Stimulated activated CD8-positive, alpha-beta memory T cell treated with anti-CD3 and anti-CD28 coated beads, Interleukin-12 subunit alpha, Interleukin-12 subunit beta, amount 100 ng/mL, for 4 hours (primary cell): ENCODE data around the gene SLC35G3.
A peak's percentile ranks its signal among the peaks of the same experiment; 100 is the strongest.
"Not testable (repeated sequence)": the region's sequence is repeated elsewhere in the genome, so short reads cannot be mapped to it uniquely, and the experiment has no call there.

ENCODE experiments used
- DNase-seq: peaks from one replicate; pipeline ENCODE4 v3.0.0-alpha.2; 2020; ENCODE audit warnings: low read depth

Gene SLC35G3

GRCh38 chr17:35194001-35194400, at the start of gene SLC35G3:
TSS of gene SLC35G3 (minus strand) at chr17:35194393. CDS start at chr17:35194307, 86 bp downstream.
- DNase-seq, result not testable (repeated sequence)

- DNase-seq, result peak; percentile 34
These were observed 49.6 kb upstream of the SLC35G3 start for GRCh38 chr17:35243561-35244340.

- peak; percentile 87 for DNase-seq
These were observed 48.8 kb upstream of the SLC35G3 start, which contains the start of gene SLFN5 for GRCh38 chr17:35242805-35243560. TSS of gene SLFN5 (plus strand) at chr17:35243072. CDS start at chr17:35258691, 15,619 bp downstream.

- DNase-seq, result peak; percentile 72
These were observed 48.1 kb upstream of the SLC35G3 start for GRCh38 chr17:35242158-35242804.

- peak; percentile 17 for DNase-seq
These were observed 47.3 kb upstream of the SLC35G3 start for GRCh38 chr17:35241520-35241919.

- DNase-seq, result no peak
These were observed 46.7 kb upstream of the SLC35G3 start for GRCh38 chr17:35240861-35241260.

GRCh38 chr17:35239823-35240222, 45.6 kb upstream of the SLC35G3 start:
- DNase-seq, result no peak

- no peak for DNase-seq
These were observed 44.6 kb upstream of the SLC35G3 start for GRCh38 chr17:35238821-35239220.

GRCh38 chr17:35236821-35237220, 42.6 kb upstream of the SLC35G3 start:
- DNase-seq, result no peak

GRCh38 chr17:35235917-35236316, 41.7 kb upstream of the SLC35G3 start:
- DNase-seq, result no peak

GRCh38 chr17:35235289-35235688, 41.1 kb upstream of the SLC35G3 start:
- DNase-seq, result no peak

- DNase-seq, result not testable (repeated sequence)
These were observed 40.1 kb upstream of the SLC35G3 start for GRCh38 chr17:35234315-35234714.

GRCh38 chr17:35229638-35230037, 35.4 kb upstream of the SLC35G3 start:
- DNase-seq, result no peak

- no peak for DNase-seq
These were observed 33.4 kb upstream of the SLC35G3 start for GRCh38 chr17:35227546-35227945.

- no peak for DNase-seq
These were observed 30.2 kb upstream of the SLC35G3 start for GRCh38 chr17:35224436-35224835.

- no peak for DNase-seq
These were observed 28.3 kb upstream of the SLC35G3 start for GRCh38 chr17:35222452-35222851.

- DNase-seq, result no peak
These were observed 24.7 kb upstream of the SLC35G3 start for GRCh38 chr17:35218915-35219314.

GRCh38 chr17:35217107-35217506, 22.9 kb upstream of the SLC35G3 start:
- DNase-seq, result no peak

- peak; percentile 10 for DNase-seq
These were observed 20.6 kb upstream of the SLC35G3 start for GRCh38 chr17:35214631-35215273.

- DNase-seq, result no peak
These were observed 20.0 kb upstream of the SLC35G3 start for GRCh38 chr17:35214192-35214591.

- DNase-seq, result no peak
These were observed 19.3 kb upstream of the SLC35G3 start for GRCh38 chr17:35213412-35213940.

GRCh38 chr17:35212668-35213067, 18.5 kb upstream of the SLC35G3 start:
- DNase-seq, result no peak
